ENCODE data around the gene DTYMK.

DNA sequence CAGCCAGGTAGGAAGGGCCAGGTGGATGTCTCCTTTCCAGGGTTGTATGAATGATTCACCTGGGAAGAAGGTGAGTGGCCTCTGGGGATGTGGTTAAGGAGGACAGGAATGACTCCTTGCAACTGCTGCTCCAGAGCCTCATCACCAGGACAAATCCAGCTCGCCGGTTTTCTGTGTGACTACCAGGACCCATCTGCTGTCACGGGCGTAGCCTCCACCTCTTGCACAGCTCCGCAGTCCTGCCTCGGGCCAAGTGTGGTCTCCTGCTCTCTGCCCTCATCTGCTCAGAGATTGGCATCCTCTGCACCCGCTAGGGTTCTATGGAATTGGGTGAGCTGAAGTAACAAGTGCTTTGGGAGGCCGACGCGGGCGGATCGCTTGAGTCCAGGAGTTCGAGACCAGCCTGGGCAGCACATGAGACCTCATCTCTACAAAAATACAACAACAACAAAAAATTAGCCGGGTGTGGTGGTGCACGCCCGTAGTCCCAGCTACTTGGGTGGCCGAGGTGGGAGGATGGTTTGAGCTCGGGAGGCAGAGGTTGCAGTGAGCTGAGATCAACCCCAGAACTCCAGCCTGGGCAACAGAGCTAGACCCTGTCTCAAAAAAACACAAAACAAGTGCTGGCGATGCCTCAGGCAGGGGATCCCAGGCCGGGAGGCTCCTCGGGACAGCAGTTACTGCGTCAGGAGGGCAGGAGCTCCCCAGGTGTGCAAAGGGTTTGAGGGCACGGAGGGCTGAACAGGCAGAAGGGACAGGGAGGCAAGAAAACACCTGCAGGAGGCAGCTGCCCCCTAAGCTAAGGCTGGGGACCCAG lies 47.0 kb upstream of the DTYMK start:
- TF ChIP-seq, protein P1, sequence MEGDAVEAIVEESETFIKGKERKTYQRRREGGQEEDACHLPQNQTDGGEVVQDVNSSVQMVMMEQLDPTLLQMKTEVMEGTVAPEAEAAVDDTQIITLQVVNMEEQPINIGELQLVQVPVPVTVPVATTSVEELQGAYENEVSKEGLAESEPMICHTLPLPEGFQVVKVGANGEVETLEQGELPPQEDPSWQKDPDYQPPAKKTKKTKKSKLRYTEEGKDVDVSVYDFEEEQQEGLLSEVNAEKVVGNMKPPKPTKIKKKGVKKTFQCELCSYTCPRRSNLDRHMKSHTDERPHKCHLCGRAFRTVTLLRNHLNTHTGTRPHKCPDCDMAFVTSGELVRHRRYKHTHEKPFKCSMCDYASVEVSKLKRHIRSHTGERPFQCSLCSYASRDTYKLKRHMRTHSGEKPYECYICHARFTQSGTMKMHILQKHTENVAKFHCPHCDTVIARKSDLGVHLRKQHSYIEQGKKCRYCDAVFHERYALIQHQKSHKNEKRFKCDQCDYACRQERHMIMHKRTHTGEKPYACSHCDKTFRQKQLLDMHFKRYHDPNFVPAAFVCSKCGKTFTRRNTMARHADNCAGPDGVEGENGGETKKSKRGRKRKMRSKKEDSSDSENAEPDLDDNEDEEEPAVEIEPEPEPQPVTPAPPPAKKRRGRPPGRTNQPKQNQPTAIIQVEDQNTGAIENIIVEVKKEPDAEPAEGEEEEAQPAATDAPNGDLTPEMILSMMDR (IDR thresholded peaks at IDR 0.05; ENCODE audit: insufficient read depth, low read depth, low read length): no peak
- no peak for TF ChIP-seq EZH2 (IDR thresholded peaks at IDR 0.05; ENCODE audit: insufficient read depth, low read length)
